ENCODE results near the gene ARL15.

Gene ARL15

GRCh38 chr5:54150841-54151240, 159.5 kb downstream of the ARL15 start:
- no peak for TF ChIP-seq POLR2AphosphoS5 (IDR thresholded peaks at IDR 0.05; ENCODE audit: low read depth)
- no peak overlapping the region for H3K27ac ChIP-seq (replicated peaks)
- H3K4me3 ChIP-seq (replicated peaks; ENCODE audit: insufficient read depth, low read length), result no peak overlapping the region
- no peak for DNase-seq (ENCODE audit: low read depth in 1 of 2, low spot score in 1 of 2)
- no peaks in the 10 kb centered on the region for H3K27me3 ChIP-seq (ENCODE audit: insufficient read depth, poor library complexity, severe bottlenecking)

DNA sequence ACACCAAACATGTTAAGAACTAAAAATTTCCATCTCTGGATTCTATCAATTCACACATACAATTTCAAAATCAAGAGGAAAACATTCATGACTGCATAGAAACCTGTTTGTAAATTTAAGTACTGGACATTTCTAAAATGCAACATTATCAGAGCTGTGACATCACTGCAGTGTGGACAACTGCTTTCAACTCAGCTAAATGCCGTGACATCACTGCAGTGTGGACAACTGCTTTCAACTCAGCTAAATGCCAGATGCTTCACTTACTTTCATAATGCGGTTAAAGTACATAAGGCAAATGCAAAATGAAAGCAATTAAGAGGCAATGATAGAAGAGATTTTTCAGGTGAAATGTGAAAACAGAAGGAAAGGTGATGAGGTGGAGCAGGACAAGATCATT, 161.5 kb downstream of the ARL15 start:
- Histone ChIP-seq H3K27me3 (ENCODE audit: insufficient read depth, poor library complexity, severe bottlenecking) (no peaks in the 10 kb centered on the region), H3K4me3 (replicated peaks; ENCODE audit: insufficient read depth, low read length) (no peak overlapping the region), H3K27ac (replicated peaks) (no peak overlapping the region)
- no peak for DNase-seq (ENCODE audit: low read depth in 1 of 2, low spot score in 1 of 2)
- TF ChIP-seq POLR2AphosphoS5 (IDR thresholded peaks at IDR 0.05; ENCODE audit: low read depth) (no peak), SPI1 (IDR thresholded peaks at IDR 0.05; ENCODE audit: borderline replicate concordance, low read depth) (no peak), CTCF (IDR thresholded peaks at IDR 0.05; ENCODE audit: insufficient read depth, low read length) (no peak), GABPA (IDR thresholded peaks at IDR 0.05; ENCODE audit: low read depth) (no peak)
- TF ChIP-seq, protein P1, sequence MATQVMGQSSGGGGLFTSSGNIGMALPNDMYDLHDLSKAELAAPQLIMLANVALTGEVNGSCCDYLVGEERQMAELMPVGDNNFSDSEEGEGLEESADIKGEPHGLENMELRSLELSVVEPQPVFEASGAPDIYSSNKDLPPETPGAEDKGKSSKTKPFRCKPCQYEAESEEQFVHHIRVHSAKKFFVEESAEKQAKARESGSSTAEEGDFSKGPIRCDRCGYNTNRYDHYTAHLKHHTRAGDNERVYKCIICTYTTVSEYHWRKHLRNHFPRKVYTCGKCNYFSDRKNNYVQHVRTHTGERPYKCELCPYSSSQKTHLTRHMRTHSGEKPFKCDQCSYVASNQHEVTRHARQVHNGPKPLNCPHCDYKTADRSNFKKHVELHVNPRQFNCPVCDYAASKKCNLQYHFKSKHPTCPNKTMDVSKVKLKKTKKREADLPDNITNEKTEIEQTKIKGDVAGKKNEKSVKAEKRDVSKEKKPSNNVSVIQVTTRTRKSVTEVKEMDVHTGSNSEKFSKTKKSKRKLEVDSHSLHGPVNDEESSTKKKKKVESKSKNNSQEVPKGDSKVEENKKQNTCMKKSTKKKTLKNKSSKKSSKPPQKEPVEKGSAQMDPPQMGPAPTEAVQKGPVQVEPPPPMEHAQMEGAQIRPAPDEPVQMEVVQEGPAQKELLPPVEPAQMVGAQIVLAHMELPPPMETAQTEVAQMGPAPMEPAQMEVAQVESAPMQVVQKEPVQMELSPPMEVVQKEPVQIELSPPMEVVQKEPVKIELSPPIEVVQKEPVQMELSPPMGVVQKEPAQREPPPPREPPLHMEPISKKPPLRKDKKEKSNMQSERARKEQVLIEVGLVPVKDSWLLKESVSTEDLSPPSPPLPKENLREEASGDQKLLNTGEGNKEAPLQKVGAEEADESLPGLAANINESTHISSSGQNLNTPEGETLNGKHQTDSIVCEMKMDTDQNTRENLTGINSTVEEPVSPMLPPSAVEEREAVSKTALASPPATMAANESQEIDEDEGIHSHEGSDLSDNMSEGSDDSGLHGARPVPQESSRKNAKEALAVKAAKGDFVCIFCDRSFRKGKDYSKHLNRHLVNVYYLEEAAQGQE (IDR thresholded peaks at IDR 0.05; ENCODE audit: insufficient replicate concordance, low read depth), result no peak

GRCh38 chr5:54148067-54148845, 162.1 kb downstream of the ARL15 start:
- no peak for DNase-seq (ENCODE audit: low read depth in 1 of 2, low spot score in 1 of 2)
- no peaks in the 10 kb centered on the region for H3K27me3 ChIP-seq (ENCODE audit: insufficient read depth, poor library complexity, severe bottlenecking)
- TF ChIP-seq CTCF (IDR thresholded peaks at IDR 0.05; ENCODE audit: insufficient read depth, low read length) (no peak), SPI1 (IDR thresholded peaks at IDR 0.05; ENCODE audit: borderline replicate concordance, low read depth) (no peak), POLR2AphosphoS5 (IDR thresholded peaks at IDR 0.05; ENCODE audit: low read depth) (no peak), GABPA (IDR thresholded peaks at IDR 0.05; ENCODE audit: low read depth) (no peak)
- TF ChIP-seq, protein P1 (IDR thresholded peaks at IDR 0.05; ENCODE audit: insufficient replicate concordance, low read depth), result no peak
- no peak overlapping the region for H3K27ac ChIP-seq (replicated peaks)
- H3K4me3 ChIP-seq (replicated peaks; ENCODE audit: insufficient read depth, low read length), result no peak overlapping the region

GRCh38 chr5:54146916-54147315, 163.5 kb downstream of the ARL15 start:
- Histone ChIP-seq H3K27me3 (ENCODE audit: insufficient read depth, poor library complexity, severe bottlenecking) (no peaks in the 10 kb centered on the region), H3K27ac (replicated peaks) (no peak overlapping the region), H3K4me3 (replicated peaks; ENCODE audit: insufficient read depth, low read length) (no peak overlapping the region)
- no peak for TF ChIP-seq CTCF (IDR thresholded peaks at IDR 0.05; ENCODE audit: insufficient read depth, low read length)
- TF ChIP-seq, protein P1 (IDR thresholded peaks at IDR 0.05; ENCODE audit: insufficient replicate concordance, low read depth), result no peak
- no peak for TF ChIP-seq POLR2AphosphoS5 (IDR thresholded peaks at IDR 0.05; ENCODE audit: low read depth)
- no peak for TF ChIP-seq SPI1 (IDR thresholded peaks at IDR 0.05; ENCODE audit: borderline replicate concordance, low read depth)
- no peak for TF ChIP-seq GABPA (IDR thresholded peaks at IDR 0.05; ENCODE audit: low read depth)
- DNase-seq (ENCODE audit: low read depth in 1 of 2, low spot score in 1 of 2), result no peak
